Activated B cell treated with CpG ODN at 0.5 μM for 24 hours (primary cell): Measurements from ENCODE around the gene FOXM1. TPM values are rescaled to one million over a fixed set of nuclear protein-coding genes. Genes with fewer than 3 reads are reported as not detected.

Source experiments
- ATAC-seq: fragments of 200-7000 bp; cut with Tn5 transposase; one replicate; pipeline ENCODE4 v1.10.0; 2021; ENCODE audit warnings: low read depth, mild to moderate bottlenecking, moderate library complexity
- CTCF ChIA-PET: fragments of 350-600 bp; sonication (Branson Sonifier 250); formaldehyde crosslinking; loops from one replicate; lab custom pipeline; 2021; ENCODE audit warnings: antibody characterized with exemption; lab: Charles Lee
- POLR2A ChIA-PET: fragments of 350-600 bp; sonication (Branson Sonifier 250); formaldehyde crosslinking; loops from one replicate; lab custom pipeline; 2021; ENCODE audit warnings: antibody characterized with exemption; lab: Charles Lee
- DNase-seq: peaks from one replicate; pipeline ENCODE4 v3.0.0; 2022
- H3K27ac Mint-ChIP-seq: one replicate; pipeline ENCODE4 v1.8.0; 2020; ENCODE audit warnings: mixed read lengths
- H3K27me3 Mint-ChIP-seq: one replicate; pipeline ENCODE4 v1.8.0; 2021; ENCODE audit warnings: mixed read lengths
- H3K36me3 Mint-ChIP-seq: one replicate; pipeline ENCODE4 v1.8.0; 2021; ENCODE audit warnings: low read depth, mixed read lengths
- H3K4me1 Mint-ChIP-seq: one replicate; pipeline ENCODE4 v1.8.0; 2021; ENCODE audit warnings: mixed read lengths
- H3K4me3 Mint-ChIP-seq: one replicate; pipeline ENCODE4 v1.8.0; 2020; ENCODE audit warnings: mild to moderate bottlenecking, mixed read lengths
- H3K9me3 Mint-ChIP-seq: one replicate; pipeline ENCODE4 v1.8.0; 2020; ENCODE audit warnings: mixed read lengths
- CTCF ChIP-seq: fragments of 200-600 bp; IDR thresholded peaks from one replicate; pipeline ENCODE4 v1.8.0; 2022; ENCODE audit warnings: antibody characterized with exemption, mild to moderate bottlenecking
- intact Hi-C: fragments of 100-400 bp; cut with micrococcal nuclease; formaldehyde crosslinking; loops from one replicate; pipeline ENCODE4 v1.15.1; 2024
- total RNA-seq: library from RNA; stranded (reverse); gene quantifications from 2 replicates; pipeline ENCODE4 v1.2.3, GENCODE V29; 2022

Gene FOXM1
- total RNA-seq, 1 donor from 2014 or later, result 2.8 TPM

DNA sequence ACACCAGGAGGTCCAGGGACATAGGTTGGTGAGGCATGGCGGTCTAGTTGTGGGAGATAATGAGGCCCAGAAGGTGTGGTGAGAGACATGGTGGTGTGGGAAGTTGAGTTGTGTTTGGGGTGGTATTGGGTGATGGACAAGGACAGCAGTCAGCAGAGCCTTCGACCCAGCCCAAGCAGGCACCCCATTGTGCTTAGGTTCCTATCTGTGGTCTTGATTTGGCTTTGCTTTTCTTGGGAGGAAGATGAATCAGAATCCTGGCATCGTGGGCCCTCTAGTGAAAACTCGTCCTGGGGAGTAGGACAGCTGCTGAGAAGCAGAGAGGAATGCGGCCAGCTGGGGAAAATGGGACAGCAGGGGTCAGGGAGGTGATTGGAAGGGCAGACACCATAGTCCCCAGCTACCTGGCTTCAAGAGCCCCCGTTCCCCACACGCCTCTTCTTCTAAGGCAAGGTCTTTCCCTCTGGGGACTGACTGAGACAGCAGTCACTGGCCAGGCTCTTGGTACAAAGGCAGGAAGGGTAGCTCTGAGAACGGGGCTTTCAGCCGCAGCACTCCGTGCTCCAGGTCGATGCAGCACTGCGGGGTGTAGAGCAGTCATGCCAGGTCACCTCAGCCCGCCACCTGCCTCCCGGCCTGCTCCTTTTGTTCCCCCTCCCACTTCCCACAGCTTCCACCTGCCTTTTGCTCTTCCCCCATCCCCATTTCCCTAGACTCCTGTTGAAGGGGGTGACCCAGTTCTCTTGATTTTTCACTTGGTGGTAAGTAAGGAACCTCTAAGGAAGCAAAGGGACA is 50.1 kb downstream of the FOXM1 start:
- Mint-ChIP-seq H3K27me3 (no peaks in the 10 kb centered on the region), H3K27ac (no peak overlapping the region)
- POLR2A ChIA-PET, result no interaction called here

DNA sequence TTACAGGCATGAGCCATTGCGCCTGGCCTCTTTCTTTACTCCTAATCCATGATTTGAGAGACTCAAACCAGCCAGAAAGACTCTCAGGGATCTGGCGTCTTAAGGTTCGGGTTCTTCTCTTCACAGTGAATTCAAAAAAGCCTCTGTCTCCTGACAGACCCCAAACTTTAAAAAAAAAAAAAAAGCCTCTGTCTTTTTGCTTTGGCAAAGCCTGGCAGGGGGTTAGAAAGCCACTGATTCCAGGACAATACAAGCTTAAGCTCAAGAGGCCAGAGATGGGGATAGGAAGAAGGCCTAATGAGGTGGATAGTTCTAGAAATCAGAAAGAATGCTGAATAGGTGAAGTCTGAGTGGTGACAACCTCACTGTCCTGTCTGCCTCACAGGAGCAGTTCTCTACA is 50.9 kb downstream of the FOXM1 start:
- intact Hi-C loops, result no loop called here
- no peak for TF ChIP-seq CTCF
- DNase-seq (no peak), ATAC-seq (no peak)
- Mint-ChIP-seq H3K9me3 (no peaks in the 10 kb centered on the region), H3K4me1 (no peaks in the 10 kb centered on the region), H3K27me3 (no peaks in the 10 kb centered on the region), H3K36me3 (peaks cover 88% of the 10 kb centered on the region), H3K27ac (no peak overlapping the region), H3K4me3 (no peak overlapping the region)
- POLR2A ChIA-PET, result no interaction called here
- CTCF ChIA-PET, result no interaction called here

More for the DNA sequence above, 50.1 kb downstream of the FOXM1 start:
- no peak overlapping the region for H3K4me3 Mint-ChIP-seq
- no peaks in the 10 kb centered on the region for H3K4me1 Mint-ChIP-seq
- peaks cover 88% of the 10 kb centered on the region for H3K36me3 Mint-ChIP-seq
- CTCF ChIA-PET, result no interaction called here
- intact Hi-C loops, result no loop called here
- H3K9me3 Mint-ChIP-seq, result no peaks in the 10 kb centered on the region
- no peak for TF ChIP-seq CTCF
- DNase-seq, result no peak
- ATAC-seq, result no peak

GRCh38 chr12:2825132-2825531 is 51.8 kb downstream of the FOXM1 start:
- Mint-ChIP-seq H3K4me3 (no peak overlapping the region), H3K36me3 (peaks cover 88% of the 10 kb centered on the region), H3K27me3 (no peaks in the 10 kb centered on the region), H3K4me1 (no peaks in the 10 kb centered on the region), H3K9me3 (no peaks in the 10 kb centered on the region), H3K27ac (no peak overlapping the region)
- DNase-seq (no peak), ATAC-seq (no peak)
- ChIA-PET POLR2A (no interaction called here), CTCF (interaction anchor here (0.9 kb wide), 1 partner anchor 41 kb away, joined by 3 read pairs; no protein-coding TSS in a partner anchor)
- intact Hi-C loops, result no loop called here
- no peak for TF ChIP-seq CTCF

DNA sequence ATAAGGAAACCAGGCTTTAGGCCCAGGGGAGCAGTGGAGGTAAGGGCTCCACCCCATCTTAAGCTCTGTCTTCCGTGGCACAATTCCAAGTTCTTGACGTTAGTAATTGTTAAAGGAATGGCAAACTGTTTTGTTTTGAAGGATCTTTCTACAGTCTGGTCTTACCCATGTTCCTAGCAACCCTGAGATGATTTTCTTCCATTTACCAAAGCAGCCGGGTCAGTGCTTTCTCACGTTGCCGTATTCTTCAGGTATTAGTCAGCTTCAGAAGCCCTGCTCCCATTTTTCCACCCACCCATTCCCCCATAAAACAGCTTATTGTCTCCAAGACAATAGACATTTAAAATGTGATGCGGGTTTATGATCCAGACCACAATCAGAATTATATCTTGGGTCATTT is 52.4 kb downstream of the FOXM1 start:
- CTCF ChIA-PET, result no interaction called here
- TF ChIP-seq CTCF, result no peak
- ATAC-seq, result no peak
- no peak for DNase-seq
- H3K9me3 Mint-ChIP-seq, result no peaks in the 10 kb centered on the region
- no peaks in the 10 kb centered on the region for H3K27me3 Mint-ChIP-seq
- peaks cover 91% of the 10 kb centered on the region for H3K36me3 Mint-ChIP-seq
- POLR2A ChIA-PET, result no interaction called here
- no peak overlapping the region for H3K4me3 Mint-ChIP-seq
- no peaks in the 10 kb centered on the region for H3K4me1 Mint-ChIP-seq
- intact Hi-C loops, result no loop called here
- no peak overlapping the region for H3K27ac Mint-ChIP-seq

DNA sequence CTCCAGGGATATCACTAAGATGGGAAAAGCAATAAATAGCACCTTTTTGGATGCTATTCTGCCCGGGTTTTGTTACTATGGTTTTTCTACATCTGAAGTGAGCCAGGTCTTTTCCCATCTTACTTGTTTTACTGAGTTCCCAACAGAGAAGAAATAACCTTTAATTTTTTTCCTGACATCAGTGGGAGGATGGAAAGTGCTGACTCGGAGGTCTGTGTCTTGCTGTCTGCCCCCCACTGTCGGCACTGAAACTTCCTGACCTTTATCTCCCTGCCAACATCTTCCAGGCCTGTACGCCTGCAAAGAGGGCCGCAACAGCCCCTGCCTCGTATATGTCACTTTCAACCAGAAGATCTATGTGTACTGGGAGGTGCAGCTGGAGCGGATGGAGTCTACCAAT is 53.5 kb downstream of the FOXM1 start:
- Mint-ChIP-seq H3K27me3 (no peaks in the 10 kb centered on the region), H3K4me1 (no peaks in the 10 kb centered on the region), H3K9me3 (no peaks in the 10 kb centered on the region), H3K27ac (no peak overlapping the region), H3K4me3 (no peak overlapping the region), H3K36me3 (peaks cover 89% of the 10 kb centered on the region)
- DNase-seq (no peak), ATAC-seq (no peak)
- no peak for TF ChIP-seq CTCF
- intact Hi-C loops, result no loop called here
- POLR2A ChIA-PET, result no interaction called here
- CTCF ChIA-PET, result no interaction called here
